CMK (cell line): ENCODE data around the gene MYRIP.
"Not testable (repeated sequence)": the region's sequence is repeated elsewhere in the genome, so short reads cannot be mapped to it uniquely, and the experiment has no call there.

Experiments used
- DNase-seq: peaks from one replicate; pipeline ENCODE4 v3.0.0-alpha.2; 2010; ENCODE audit warnings: low read depth

Gene MYRIP

DNA sequence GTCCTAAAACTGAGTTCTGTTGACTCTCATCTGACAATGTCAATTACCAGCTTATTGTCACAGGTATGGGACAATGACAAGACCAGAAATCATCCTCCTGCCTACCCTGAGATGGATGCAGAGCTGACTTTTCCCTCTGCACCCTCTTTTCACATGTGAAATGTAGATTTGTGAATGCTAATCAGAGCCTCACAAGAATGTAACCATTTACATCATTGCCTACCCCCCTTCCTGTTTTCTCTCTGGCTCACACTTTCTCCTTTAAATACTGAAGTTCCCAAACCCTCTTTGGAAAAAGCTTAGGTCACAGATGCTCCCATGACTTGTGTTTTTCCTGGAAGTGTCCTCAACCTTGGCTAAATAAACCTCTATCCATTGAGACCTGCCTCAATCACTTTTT is 228.2 kb downstream of the MYRIP start:
- DNase-seq = no peak

DNA sequence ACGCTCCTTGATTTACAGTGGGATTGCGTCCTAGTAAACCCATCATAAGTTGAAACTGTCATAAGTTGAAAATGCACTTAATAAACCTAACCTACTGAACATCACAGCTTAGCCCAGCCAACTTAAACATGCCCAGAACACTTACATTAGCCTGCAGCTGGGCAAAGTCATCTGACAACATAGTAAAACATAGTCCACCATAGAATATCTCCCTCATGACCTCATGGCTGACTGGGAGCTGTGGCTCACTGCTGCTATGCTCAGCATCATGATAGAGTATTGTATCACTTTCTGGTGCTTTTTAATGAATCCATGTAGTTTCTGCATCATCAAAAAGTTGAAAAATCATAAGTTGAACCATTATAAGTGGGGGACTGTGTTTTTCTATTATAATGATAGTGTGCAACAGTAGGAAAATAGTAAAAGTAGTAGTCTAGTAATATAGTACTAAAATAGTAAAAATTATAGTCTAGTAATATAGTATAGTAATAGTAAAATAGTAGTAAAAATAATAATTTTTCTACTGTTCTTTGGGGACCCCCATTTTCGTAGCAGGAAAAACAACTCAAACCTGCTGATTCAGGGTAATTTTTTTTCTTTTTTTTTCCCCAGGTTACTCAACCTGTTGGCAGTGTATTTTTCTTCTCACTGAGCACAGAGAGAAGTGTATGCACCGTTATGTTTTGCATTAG is 233.5 kb downstream of the MYRIP start:
- DNase-seq = no peak

DNA sequence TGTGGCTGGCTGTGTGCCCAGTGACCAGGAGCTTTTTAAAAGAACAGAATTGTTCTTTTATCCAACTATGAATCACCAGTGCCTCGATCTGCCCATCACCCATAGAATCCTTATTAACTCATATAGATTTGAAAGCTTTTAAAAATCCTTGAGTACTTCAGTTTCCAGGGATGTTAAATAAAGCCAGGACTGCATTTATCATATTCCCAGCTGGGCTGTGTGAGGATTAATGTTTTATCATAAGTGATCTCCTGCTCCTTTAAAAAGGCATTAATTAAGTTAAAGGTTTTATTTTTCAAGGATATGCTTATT is 234.0 kb downstream of the MYRIP start:
- no peak for DNase-seq

DNA sequence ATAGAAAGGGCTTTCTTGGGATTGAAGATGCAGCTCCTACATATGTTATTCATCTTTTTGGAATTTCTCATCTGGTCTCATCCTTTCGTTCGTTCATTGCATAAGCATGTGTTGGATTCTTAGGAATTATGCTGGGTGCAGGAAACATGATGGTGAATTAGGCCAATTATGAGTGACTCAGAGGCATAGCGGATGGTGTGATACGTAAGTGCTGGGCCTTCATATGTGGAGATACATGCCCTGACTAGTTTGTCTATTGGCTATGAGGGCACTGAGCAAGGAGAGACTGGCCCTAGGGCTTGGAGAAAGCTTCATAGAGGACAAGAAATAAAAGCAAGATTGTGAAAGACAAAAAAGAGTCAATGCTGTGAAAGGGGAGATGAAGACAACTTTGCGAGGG is 235.1 kb downstream of the MYRIP start:
- no peak for DNase-seq

DNA sequence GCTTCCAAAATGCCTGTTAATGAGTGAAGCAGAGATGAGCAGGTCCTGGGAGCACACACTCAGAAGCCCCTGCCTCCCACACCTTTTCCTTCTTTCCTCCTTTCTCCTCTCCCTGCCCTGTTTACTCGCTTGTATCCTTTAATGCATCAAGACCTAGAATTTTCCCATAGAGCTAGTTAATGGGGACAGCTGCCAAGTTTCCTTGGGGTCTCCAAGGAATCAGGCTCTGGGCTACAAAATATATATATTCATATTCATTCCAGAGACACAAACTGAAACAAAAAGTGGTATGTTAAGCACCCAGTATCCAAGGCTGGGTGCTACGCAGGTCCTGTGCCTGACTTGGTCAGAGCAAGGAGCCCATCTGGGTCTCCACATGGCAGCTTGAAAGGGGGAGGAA is 235.6 kb downstream of the MYRIP start:
- DNase-seq = no peak

DNA sequence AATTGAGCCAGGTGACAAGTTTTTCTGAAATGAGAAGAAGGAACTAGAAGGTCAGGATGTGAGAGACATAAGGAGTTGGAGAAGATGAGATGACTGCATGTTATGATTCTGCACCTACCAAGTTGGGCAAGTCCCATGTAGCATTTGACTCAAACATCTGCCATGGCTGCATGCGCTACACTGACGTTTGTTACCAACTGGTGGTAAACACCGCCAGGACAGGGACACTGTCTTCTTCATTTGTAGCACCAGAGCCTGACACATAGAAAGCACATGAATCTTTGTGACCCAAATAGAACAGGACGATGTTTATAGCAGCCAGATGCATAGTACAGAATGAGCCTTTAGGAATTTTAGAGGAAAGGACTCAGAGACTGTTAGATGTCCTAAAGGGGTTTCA is 236.7 kb downstream of the MYRIP start:
- DNase-seq = no peak

DNA sequence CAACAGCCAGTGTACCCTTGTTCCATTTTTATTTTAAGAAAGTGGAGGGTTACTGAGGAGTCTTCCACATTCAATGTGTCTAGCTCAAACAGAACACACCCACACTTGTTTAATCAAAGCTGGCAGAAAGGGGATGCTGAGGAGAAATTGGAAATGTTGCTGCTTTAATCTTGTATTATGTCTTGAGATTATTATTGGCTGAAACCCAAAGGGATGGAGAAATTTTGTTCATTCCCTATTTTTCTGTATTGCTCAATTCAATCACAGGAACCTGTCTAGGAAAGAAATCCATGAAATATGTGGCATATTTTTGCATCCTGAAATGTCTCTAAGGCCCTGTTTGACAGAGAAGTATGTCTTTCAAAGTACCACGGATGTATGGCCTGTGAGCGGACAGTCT is 238.0 kb downstream of the MYRIP start:
- DNase-seq = no peak

DNA sequence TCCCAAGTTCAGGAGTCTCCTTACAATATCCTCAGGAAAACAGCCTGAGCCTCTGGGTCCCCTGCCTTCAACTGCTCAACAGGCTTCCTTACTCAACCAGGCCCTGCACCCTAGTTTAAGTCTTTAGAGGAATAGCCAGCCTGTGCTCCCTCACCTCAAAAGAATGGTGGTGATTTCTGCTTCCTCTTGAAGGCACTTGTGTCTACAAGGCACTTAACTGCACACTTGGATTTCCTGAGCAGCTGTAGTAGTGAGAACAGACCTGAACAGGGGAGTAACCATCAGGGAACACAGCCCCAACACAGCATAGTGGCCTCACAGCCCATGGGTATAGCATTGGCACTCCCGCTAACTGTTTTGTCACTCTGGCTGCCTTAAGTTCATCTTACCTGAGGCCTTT is 244.3 kb downstream of the MYRIP start:
- no peak for DNase-seq

DNA sequence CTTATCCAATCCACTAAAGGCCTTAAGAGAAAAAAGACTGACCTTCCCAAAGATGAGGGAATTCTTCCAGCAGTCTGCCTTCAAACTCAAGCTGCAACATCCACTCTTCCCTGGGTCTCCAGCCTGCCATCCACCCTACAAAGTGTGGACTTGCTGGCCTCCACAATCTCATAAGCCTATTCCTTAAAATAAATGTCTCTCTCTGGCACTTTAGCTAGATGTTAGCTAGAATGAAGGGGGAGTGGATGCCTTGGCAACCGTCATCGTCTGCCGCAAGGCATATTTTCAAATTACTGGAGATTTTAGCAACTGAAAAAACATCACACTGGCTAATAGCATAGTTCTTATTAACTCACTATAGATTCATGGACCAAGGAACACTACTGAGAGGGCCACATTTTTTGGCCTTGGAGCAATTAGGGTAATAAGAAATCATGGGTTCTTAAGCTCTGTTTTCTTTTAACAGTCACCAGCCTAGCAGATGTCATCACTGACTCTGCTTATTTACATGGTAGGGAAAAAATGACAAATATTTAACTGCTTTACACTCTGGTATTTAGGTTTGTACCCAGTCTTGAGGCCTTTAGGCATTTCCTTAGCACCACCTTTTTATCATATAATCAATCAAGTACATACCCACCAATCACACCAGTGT is 245.3 kb downstream of the MYRIP start:
- no peak for DNase-seq

DNA sequence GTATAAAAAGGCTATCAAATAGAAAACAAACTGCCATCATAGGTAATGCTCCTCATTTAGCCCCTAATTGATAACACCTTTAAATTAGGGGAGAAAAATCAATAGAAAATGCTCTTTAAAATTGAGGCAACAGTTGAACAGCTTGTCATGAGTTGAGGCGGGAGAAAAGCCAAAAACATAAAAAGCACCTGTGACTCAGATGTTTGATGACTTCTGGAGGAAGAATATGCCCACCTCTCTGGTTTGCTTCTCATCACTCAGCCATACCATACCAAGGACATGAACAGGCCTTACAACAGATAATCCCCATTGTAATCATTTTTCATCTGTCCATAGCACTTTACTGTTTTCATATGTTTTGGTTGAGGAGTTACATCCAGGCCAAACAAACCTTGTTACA is 246.0 kb downstream of the MYRIP start:
- DNase-seq = no peak

DNA sequence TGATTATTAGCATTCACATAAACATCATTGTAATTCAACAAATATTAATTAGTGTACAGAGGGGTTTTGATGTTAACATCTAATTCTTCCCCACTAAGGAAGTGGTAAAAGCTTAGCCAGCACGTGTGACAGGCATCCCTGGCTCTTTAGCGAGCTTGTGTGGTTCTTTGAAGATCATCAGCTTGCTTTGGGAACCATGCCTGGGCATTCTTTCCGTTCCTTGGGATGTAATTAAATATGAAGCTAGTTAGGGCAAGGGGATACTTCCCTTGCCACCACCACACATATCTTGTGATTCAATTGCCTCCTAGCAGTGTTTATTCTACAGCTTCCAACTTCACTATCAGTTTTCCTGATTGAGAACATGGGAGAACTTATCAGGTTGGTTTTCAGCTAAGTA is 246.5 kb downstream of the MYRIP start:
- DNase-seq = no peak

DNA sequence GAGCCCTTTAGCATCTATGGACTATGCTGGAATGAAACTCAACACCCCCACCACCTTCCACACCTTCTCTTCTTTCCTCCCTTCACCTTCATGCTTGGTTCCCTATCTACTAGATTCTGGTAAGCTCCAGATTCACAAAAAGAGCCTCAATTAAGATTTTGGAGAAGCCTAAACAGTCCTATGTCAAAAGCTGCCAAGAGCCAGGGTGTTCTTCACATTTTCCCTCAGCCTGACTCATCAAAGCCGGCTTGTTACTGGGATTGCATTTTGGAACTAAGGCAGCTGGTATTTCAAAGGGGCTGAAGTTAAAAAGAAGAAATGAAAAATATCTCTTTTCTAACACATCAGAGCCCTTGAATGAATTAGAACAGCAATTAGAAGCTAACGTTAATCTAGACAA is 247.7 kb downstream of the MYRIP start:
- DNase-seq = no peak

DNA sequence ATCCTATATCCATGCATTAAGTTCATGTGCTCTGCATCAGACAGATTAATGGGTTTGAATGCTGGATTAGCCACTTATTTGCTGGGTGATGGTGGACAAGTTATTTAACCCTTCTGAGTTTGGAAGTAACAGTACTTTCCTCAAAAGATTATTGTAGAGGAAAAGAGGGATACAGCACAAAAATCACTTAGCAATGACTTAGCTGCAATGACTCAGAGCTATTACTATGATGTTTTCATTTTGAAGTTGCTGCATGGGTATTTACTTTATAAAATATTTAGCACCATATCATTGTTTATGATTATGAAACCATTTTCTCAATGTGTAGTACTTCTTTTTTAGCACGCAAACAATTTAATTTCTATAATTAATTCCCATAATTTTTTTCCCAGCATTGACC is 248.4 kb downstream of the MYRIP start:
- DNase-seq = no peak

DNA sequence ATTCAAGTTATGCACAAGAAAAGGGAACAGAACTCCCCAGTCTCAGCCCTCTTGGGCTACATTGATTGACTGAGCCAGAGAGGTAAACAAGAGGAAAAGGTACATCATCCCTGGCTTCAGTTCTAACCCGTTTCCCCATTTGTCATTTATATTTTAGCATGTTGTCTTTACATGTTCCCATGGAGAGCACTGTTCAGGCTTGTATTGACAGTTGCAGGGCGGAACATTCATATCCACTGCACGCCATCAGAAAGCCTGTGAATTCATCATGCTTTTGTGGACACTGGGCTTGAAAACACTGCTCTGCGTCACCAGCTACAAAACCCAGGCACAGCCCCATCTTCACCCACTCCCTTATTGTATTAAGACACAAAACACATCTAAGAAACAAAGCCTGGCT is 259.2 kb downstream of the MYRIP start:
- DNase-seq = no peak

DNA sequence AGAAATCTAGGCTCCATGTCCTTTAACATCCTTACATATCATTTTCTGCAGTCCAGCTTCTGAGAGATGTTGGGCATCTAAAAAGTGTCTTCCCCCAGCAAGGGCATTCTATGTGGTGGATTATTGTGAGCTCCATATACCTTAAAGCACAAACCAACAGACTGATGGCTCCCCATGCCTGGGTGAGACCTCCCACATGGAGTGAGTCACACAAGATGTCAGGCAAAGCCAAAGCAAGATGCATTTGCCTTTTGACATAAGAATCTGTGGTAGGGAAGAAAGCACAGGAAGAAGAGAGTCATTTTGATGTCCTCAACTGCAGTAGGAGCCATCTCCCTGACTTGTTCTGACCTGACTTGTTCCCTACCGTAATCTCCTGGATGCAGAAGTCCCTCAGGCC is 261.4 kb downstream of the MYRIP start:
- no peak for DNase-seq

DNA sequence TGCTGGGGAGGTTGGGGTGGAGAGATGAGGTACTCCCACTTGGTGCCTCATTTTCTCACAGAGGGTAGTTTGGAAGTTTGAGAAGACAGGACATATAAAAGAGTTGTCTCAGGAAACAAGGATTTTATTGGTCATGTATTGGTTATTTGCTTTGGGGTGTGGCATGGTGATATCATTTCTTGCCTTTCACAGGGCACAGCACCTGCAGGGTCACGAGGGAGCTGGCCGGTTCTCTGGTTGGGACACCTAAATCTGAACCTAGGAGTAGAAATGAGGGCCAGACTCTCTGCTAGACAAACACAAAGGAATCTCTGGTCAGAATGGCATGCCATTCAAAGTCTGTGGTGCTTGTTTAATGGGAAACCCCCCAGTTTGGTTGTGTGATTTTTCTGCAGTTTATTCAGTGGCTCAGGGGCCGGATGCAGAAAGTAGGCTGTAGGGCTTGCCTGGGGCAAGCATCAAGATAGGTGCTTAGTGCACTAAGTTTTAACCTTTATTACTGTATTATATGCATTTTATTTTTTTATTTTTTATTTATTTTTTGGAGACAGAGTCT is 262.4 kb downstream of the MYRIP start:
- no peak for DNase-seq

DNA sequence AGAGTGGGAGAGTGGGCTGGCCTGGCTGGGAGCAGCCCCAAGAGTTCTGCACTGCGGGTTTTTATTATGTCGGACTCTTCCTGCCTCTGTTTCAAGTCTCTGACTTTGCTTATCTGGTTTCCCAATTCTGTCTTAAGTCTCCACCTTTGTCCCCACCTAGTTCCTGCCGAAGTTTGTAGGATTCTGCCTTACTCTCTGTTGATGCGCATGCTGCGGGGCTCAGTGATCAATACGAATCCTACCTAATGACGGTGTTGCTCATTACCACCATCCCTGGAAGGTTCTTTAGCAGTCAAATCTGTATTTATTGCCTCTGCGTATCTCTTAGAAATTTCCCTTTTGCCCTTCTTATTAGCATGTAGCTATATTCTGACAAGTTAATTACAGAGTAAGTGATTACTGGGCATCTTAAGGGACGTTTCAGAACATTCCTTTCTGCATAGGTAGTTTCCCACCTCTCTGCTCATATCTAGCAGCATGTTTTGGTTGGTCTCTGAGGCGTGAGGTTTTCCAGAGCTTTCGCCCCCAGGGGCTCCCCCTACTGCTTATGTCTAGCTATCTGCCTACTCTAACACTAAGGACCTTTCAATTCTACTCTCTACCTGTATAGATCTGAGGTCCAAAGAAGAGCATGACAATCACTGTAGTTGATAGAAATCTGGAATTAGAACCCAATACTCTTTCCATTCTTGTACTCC is 264.1 kb downstream of the MYRIP start:
- DNase-seq = no peak

DNA sequence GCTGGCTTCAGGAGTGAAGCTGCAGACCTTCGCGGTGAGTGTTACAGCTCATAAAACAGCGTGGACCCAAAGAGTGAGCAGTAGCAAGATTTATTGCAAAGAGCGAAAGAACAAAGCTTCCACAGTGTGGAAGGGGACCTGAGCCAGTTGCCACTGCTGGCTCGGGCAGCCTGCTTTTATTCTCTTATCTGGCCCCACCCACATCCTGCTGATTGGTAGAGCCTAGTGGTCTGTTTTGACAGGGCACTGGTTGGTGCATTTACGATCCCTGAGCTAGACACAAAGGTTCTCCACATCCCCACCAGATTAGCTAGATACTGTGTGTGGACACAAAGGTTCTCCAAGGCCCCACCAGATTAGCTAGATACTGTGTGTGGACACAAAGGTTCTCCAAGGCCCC is 267.7 kb downstream of the MYRIP start:
- DNase-seq = not testable (repeated sequence)

DNA sequence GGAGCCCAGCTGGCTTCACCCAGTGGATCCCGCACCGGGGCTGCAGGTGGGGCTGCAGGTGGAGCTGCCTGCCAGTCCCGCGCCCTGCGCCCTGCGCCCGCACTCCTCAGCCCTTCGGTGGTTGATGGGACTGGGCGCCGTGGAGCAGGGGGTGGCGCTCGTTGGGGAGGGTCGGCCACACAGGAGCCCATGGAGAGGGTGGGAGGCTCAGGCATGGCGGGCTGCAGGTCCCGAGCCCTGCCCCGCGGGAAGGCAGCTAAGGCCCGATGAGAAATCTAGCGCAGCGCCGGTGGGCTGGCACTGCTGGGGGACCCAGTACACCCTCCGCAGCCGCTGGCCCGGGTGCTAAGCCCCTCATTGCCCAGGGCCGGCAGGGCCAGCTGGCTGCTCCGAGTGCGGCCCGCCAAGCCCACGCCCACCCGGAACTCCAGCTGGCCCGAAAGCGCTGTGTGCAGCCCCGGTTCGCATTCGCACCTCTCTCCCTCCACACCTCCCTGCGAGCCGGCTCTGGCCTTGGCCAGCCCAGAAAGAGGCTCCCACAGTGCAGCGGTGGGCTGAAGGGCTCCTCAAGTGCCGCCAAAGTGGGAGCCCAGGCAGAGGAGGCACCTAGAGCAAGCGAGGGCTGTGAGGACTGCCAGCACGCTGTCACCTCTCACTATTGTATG is 268.6 kb downstream of the MYRIP start:
- not testable (repeated sequence) for DNase-seq

DNA sequence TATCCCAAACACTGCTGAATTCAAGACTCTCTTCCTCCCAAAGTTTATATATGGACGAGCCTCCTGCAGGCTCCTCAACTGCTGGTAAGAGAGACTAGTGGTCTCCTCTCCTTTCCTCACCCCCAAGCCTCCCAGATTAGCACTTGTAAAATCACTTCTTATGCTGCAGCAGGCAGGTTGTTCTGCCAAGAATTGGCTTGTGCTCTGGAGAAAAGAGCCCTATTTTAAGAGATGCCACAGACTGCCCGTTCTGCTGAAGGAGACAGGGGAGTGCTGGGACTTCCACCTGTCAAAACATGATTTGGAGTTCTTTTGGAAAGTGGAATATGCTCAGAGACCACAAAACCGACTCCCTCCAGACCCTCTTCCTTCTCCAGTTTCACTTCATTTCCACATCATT is 269.2 kb downstream of the MYRIP start:
- no peak for DNase-seq

DNA sequence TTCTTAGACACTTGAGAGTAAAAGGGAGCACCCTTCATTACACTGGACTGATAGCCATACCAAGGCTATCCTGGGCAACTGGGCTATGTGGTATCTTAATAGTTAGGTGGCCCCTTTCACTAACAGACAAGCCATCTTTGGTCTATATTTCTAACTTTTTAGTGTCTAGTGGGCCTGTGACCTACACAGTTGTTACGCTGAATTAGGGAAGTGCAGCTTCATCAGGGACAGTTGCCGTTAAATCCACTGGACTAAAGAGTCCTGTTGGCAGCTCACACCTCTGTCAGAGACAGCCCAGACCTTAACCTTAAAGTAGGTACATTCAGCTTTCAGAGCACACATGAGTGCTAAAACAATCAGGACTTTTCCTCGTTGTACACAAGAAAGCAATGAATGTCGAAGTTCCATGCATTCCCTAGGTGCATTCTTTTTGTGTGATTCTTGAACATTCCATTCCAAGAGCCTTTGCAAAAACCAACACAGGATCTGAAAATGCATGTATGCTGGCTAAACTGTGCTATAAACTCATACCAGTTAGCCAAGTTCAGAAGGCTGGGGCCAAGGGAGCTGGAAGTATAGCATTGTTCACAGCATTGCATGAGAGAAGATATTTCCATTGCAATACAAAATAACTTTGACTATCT is 269.9 kb downstream of the MYRIP start:
- DNase-seq = no peak

DNA sequence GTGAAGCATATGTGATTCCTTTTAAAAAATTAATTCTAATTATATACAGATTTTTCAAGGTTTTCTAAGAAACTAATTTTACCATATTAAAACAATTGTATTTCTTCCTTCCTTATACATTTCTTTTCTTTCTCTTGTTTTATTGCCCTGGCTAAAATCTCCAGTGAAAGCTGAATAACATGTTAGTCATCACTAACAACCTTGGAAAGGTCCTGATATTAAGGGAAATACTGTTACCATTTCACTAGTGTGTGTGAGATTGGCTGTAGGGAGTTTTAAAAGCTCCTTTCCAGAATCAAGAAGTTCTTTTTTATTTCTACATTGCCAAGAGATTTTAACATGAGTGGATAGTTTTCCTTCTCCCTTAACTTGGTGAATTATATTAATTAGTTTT is 270.4 kb downstream of the MYRIP start:
- no peak for DNase-seq
